GM19238 (cell line): ENCODE measurements around the gene FAM72C.
"Not testable (repeated sequence)": the region's sequence is repeated elsewhere in the genome, so short reads cannot be mapped to it uniquely, and the experiment has no call there.

Experiments
- DNase-seq: peaks from one replicate; pipeline ENCODE4 v3.0.0; 2011; ENCODE audit warnings: low spot score; ENCODE audit not compliant: insufficient read length

Gene FAM72C

GRCh38 chr1:143984721-143985473 is 13.1 kb upstream of the FAM72C start:
- DNase-seq = not testable (repeated sequence)

- DNase-seq = not testable (repeated sequence)
Measured at GRCh38 chr1:143974416-143974815, 2.6 kb upstream of the FAM72C start.

GRCh38 chr1:143973876-143974414 is 2.2 kb upstream of the FAM72C start:
- DNase-seq = not testable (repeated sequence)

- not testable (repeated sequence) for DNase-seq
Measured at GRCh38 chr1:143972753-143973326, 1.1 kb upstream of the FAM72C start.

GRCh38 chr1:143965860-143966259 is 5.9 kb downstream of the FAM72C start:
- not testable (repeated sequence) for DNase-seq

- DNase-seq = not testable (repeated sequence)
Measured at GRCh38 chr1:143964294-143964693, 7.5 kb downstream of the FAM72C start.

- not testable (repeated sequence) for DNase-seq
Measured at GRCh38 chr1:143955930-143956329, 15.9 kb downstream of the FAM72C start.

GRCh38 chr1:143952913-143953312 is 18.9 kb downstream of the FAM72C start:
- not testable (repeated sequence) for DNase-seq

- not testable (repeated sequence) for DNase-seq
Measured at GRCh38 chr1:143951485-143952391, 20.0 kb downstream of the FAM72C start.

GRCh38 chr1:143947749-143948148 is 24.0 kb downstream of the FAM72C start:
- DNase-seq = not testable (repeated sequence)

- not testable (repeated sequence) for DNase-seq
Measured at GRCh38 chr1:143945253-143945652, 26.5 kb downstream of the FAM72C start.

- DNase-seq = not testable (repeated sequence)
Measured at GRCh38 chr1:143944576-143945240, 27.1 kb downstream of the FAM72C start.

GRCh38 chr1:143943319-143943978 is 28.3 kb downstream of the FAM72C start:
- not testable (repeated sequence) for DNase-seq

GRCh38 chr1:143942238-143942860 is 29.4 kb downstream of the FAM72C start:
- DNase-seq = not testable (repeated sequence)

GRCh38 chr1:143939666-143940065 is 32.1 kb downstream of the FAM72C start:
- DNase-seq = not testable (repeated sequence)

GRCh38 chr1:143938922-143939321 is 32.9 kb downstream of the FAM72C start:
- not testable (repeated sequence) for DNase-seq

GRCh38 chr1:143936457-143937115 is 35.2 kb downstream of the FAM72C start:
- not testable (repeated sequence) for DNase-seq

GRCh38 chr1:143919127-143919526 is 52.7 kb downstream of the FAM72C start:
- DNase-seq = not testable (repeated sequence)

- DNase-seq = not testable (repeated sequence)
Measured at GRCh38 chr1:143918552-143918951, 53.2 kb downstream of the FAM72C start.
